WTC11 (cell line): ENCODE results near the gene OR5AU1. TPM values are rescaled to one million over a fixed set of nuclear protein-coding genes. Genes with fewer than 3 reads are reported as not detected.

Experiments used
- ATAC-seq: fragments of 200-7000 bp; cut with Tn5 transposase; 2 replicates; pipeline ENCODE4 v1.10.0; 2021; ENCODE audit warnings: mild to moderate bottlenecking, moderate library complexity
- CTCF ChIA-PET: fragments of 300-600 bp; sonication (Branson Sonifier 250); formaldehyde crosslinking; loops from one replicate; lab custom pipeline; 2021; ENCODE audit warnings: antibody characterized with exemption; lab: Charles Lee
- POLR2A ChIA-PET: fragments of 350-600 bp; sonication (Branson Sonifier 250); formaldehyde crosslinking; loops from one replicate; lab custom pipeline; 2021; ENCODE audit warnings: antibody characterized with exemption; lab: Charles Lee
- DNase-seq: peaks from one replicate; pipeline ENCODE4 v3.0.0; 2021; ENCODE audit warnings: low spot score
- H3K27ac Mint-ChIP-seq: 2 replicates; pipeline ENCODE4 v1.8.0; 2021; ENCODE audit warnings: mixed read lengths
- H3K27me3 Mint-ChIP-seq: 2 replicates; pipeline ENCODE4 v1.8.0; 2021; ENCODE audit warnings: low read depth, mild to moderate bottlenecking, moderate library complexity, mixed read lengths
- H3K36me3 Mint-ChIP-seq: 2 replicates; pipeline ENCODE4 v1.8.0; 2021; ENCODE audit warnings: mixed read lengths
- H3K4me1 Mint-ChIP-seq: 2 replicates; pipeline ENCODE4 v1.8.0; 2022; ENCODE audit warnings: mixed read lengths
- H3K4me3 Mint-ChIP-seq: 2 replicates; pipeline ENCODE4 v1.8.0; 2021; ENCODE audit warnings: mild to moderate bottlenecking, moderate library complexity, mixed read lengths
- H3K9me3 Mint-ChIP-seq: 2 replicates; pipeline ENCODE4 v1.8.0; 2021; ENCODE audit warnings: mixed read lengths
- ATF1 ChIP-seq: sonication (generic); formaldehyde crosslinking; IDR thresholded peaks from 2 replicates; pipeline ENCODE4 v1.8.1; 2023; ENCODE audit warnings: mild to moderate bottlenecking, moderate library complexity, missing genetic modification reagents
- CTCF ChIP-seq: fragments of 200-600 bp; IDR thresholded peaks from 2 replicates; pipeline ENCODE4 v1.8.0; 2022; ENCODE audit warnings: antibody characterized with exemption
- EMX1 ChIP-seq: fragments of 250-450 bp; sonication (Bioruptor Pico); IDR thresholded peaks from 2 replicates; pipeline ENCODE4 v1.8.0; 2021; ENCODE audit warnings: mild to moderate bottlenecking
- ERG ChIP-seq: fragments of 250-450 bp; sonication (Bioruptor Pico); IDR thresholded peaks from 2 replicates; pipeline ENCODE4 v1.8.0; 2021; ENCODE audit warnings: mild to moderate bottlenecking
- GTF2I ChIP-seq: fragments of 250-450 bp; sonication (Bioruptor Pico); conservative IDR thresholded peaks from 2 replicates; pipeline ENCODE4 v1.4.0; 2021; ENCODE audit warnings: mild to moderate bottlenecking
- IRF2 ChIP-seq: sonication (generic); formaldehyde crosslinking; IDR thresholded peaks from 2 replicates; pipeline ENCODE4 v1.8.0; 2022; ENCODE audit warnings: low read depth, missing genetic modification reagents, borderline replicate concordance
- JAZF1 ChIP-seq: fragments of 250-450 bp; sonication (Bioruptor Pico); IDR thresholded peaks from 2 replicates; pipeline ENCODE4 v1.9.0; 2021; ENCODE audit warnings: moderate library complexity, mild to moderate bottlenecking, inconsistent platforms
- MAX ChIP-seq: sonication (generic); formaldehyde crosslinking; IDR thresholded peaks from 2 replicates; pipeline ENCODE4 v1.8.0; 2022; ENCODE audit warnings: mild to moderate bottlenecking, missing genetic modification reagents
- MYBL2 ChIP-seq: sonication (generic); formaldehyde crosslinking; IDR thresholded peaks from 2 replicates; pipeline ENCODE4 v1.8.1; 2023; ENCODE audit warnings: mild to moderate bottlenecking, moderate library complexity, missing genetic modification reagents
- NR3C1 ChIP-seq: sonication (generic); formaldehyde crosslinking; conservative IDR thresholded peaks from 2 replicates; pipeline ENCODE4 v1.8.1; 2023; ENCODE audit warnings: low read depth, mild to moderate bottlenecking, missing genetic modification reagents
- OVOL2 ChIP-seq: fragments of 250-450 bp; sonication (Bioruptor Pico); IDR thresholded peaks from 2 replicates; pipeline ENCODE4 v1.9.0; 2021; ENCODE audit warnings: mild to moderate bottlenecking, borderline replicate concordance
- PREB ChIP-seq: sonication (generic); formaldehyde crosslinking; IDR thresholded peaks from 2 replicates; pipeline ENCODE4 v1.8.1; 2022; ENCODE audit warnings: mild to moderate bottlenecking, missing genetic modification reagents, moderate library complexity, borderline replicate concordance
- SMAD3 ChIP-seq: sonication (generic); formaldehyde crosslinking; IDR thresholded peaks from 2 replicates; pipeline ENCODE4 v1.8.0; 2022; ENCODE audit warnings: missing genetic modification reagents, mild to moderate bottlenecking, borderline replicate concordance
- USF2 ChIP-seq: sonication (generic); formaldehyde crosslinking; IDR thresholded peaks from 2 replicates; pipeline ENCODE4 v1.8.1; 2023; ENCODE audit warnings: mild to moderate bottlenecking, missing genetic modification reagents, moderate library complexity
- ZBTB43 ChIP-seq: sonication (generic); formaldehyde crosslinking; IDR thresholded peaks from 2 replicates; pipeline ENCODE4 v1.8.1; 2023; ENCODE audit warnings: mild to moderate bottlenecking, missing genetic modification reagents
- ZNF121 ChIP-seq: sonication (generic); formaldehyde crosslinking; IDR thresholded peaks from 2 replicates; pipeline ENCODE4 v1.8.0; 2023; ENCODE audit warnings: missing genetic modification reagents
- ZNF263 ChIP-seq: sonication (generic); formaldehyde crosslinking; IDR thresholded peaks from 2 replicates; pipeline ENCODE4 v1.8.1; 2022; ENCODE audit warnings: low read depth, mild to moderate bottlenecking, moderate library complexity, missing genetic modification reagents
- ZNF671 ChIP-seq: fragments of 250-450 bp; sonication (Bioruptor Pico); IDR thresholded peaks from 2 replicates; pipeline ENCODE4 v1.8.0; 2021; ENCODE audit warnings: mild to moderate bottlenecking
- ZSCAN18 ChIP-seq: fragments of 250-450 bp; sonication (Bioruptor Pico); IDR thresholded peaks from 2 replicates; pipeline ENCODE4 v2.1.2; 2022; ENCODE audit warnings: mild to moderate bottlenecking, moderate library complexity
- total RNA-seq: library from RNA; stranded (reverse); gene quantifications from 3 replicates; pipeline ENCODE4 v1.2.3, GENCODE V29; 2021
- TF ChIP-seq, protein P1 (sequence below): sonication (generic); formaldehyde crosslinking; IDR thresholded peaks from 2 replicates; pipeline ENCODE4 v1.8.0; 2022; ENCODE audit warnings: mild to moderate bottlenecking, missing genetic modification reagents

Gene OR5AU1
- total RNA-seq, 1 experiment from 2014 or later: not detected

- H3K9me3 Mint-ChIP-seq: peaks cover 23% of the 10 kb centered on the region
- CTCF ChIA-PET: no interaction called here
- no peak for ATAC-seq
- no peak overlapping the region for H3K27ac Mint-ChIP-seq
- H3K4me3 Mint-ChIP-seq: no peak overlapping the region
- DNase-seq: no peak
- no peaks in the 10 kb centered on the region for H3K4me1 Mint-ChIP-seq
- no peak for TF ChIP-seq USF2 (CRISPR knock-in tag)
- no peak for TF ChIP-seq ZSCAN18 (CRISPR knock-in tag)
- no peak for TF ChIP-seq GTF2I (CRISPR knock-in tag)
- no peak for TF ChIP-seq MAX (CRISPR knock-in tag)
- TF ChIP-seq, protein P1, sequence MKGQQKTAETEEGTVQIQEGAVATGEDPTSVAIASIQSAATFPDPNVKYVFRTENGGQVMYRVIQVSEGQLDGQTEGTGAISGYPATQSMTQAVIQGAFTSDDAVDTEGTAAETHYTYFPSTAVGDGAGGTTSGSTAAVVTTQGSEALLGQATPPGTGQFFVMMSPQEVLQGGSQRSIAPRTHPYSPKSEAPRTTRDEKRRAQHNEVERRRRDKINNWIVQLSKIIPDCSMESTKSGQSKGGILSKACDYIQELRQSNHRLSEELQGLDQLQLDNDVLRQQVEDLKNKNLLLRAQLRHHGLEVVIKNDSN (CRISPR knock-in tag): no peak
- no peak for TF ChIP-seq ZNF671
- no peak for TF ChIP-seq NR3C1 (CRISPR knock-in tag)
- no peak for TF ChIP-seq OVOL2 (CRISPR knock-in tag)
- no peak for TF ChIP-seq ERG (CRISPR knock-in tag)
- TF ChIP-seq EMX1 (CRISPR knock-in tag): no peak
- TF ChIP-seq IRF2 (CRISPR knock-in tag): no peak
- no peak for TF ChIP-seq SMAD3 (CRISPR knock-in tag)
- TF ChIP-seq ZBTB43: no peak
- TF ChIP-seq JAZF1 (CRISPR knock-in tag): no peak
- TF ChIP-seq MYBL2 (CRISPR knock-in tag): no peak
- TF ChIP-seq ZNF121: no peak
- no peak for TF ChIP-seq CTCF
- no peak for TF ChIP-seq ZNF263 (CRISPR knock-in tag)
- TF ChIP-seq ATF1: no peak
- TF ChIP-seq PREB: no peak
- TF ChIP-seq, all 79 proteins: peak for 0
- Mint-ChIP-seq H3K36me3 (peaks cover 9% of the 10 kb centered on the region), H3K27me3 (peaks cover 10% of the 10 kb centered on the region; the same call in 1 of the 2 replicates)
- POLR2A ChIA-PET: no interaction called here
Measured at GRCh38 chr14:21145437-21145836, 10.4 kb downstream of the OR5AU1 start.
